GM19467 (cell line): Measurements from ENCODE around the gene SRPK2.

Experiments used
- ATAC-seq: cut with Tn5 transposase; IDR thresholded peaks from one replicate; pipeline ENCODE4 v1.9.1; 2021; ENCODE audit warnings: mild to moderate bottlenecking, moderate library complexity; ENCODE audit not compliant: unreplicated experiment

The SRPK2 gene

GRCh38 chr7:105107458-105107857, 281.3 kb downstream of the SRPK2 start:
- no peak for ATAC-seq

DNA sequence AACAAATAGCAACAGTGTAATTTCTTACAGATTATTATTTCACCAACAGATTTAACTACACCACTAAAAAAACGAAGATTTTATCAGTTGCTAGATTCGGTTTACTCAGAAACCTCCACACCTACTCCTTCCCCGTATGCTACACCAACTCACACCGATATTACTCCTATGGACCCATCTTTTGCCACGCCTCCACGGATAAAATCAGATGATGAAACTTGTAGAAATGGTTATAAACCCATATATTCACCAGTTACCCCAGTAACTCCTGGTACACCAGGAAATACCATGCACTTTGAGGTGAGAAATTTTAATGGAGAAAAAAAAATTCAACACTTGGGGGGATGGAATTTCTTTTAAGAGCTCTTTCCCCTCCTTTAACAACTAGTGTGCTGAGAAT, 282.2 kb downstream of the SRPK2 start:
- ATAC-seq, result no peak

GRCh38 chr7:105105579-105105978, 283.1 kb downstream of the SRPK2 start:
- ATAC-seq, result no peak

DNA sequence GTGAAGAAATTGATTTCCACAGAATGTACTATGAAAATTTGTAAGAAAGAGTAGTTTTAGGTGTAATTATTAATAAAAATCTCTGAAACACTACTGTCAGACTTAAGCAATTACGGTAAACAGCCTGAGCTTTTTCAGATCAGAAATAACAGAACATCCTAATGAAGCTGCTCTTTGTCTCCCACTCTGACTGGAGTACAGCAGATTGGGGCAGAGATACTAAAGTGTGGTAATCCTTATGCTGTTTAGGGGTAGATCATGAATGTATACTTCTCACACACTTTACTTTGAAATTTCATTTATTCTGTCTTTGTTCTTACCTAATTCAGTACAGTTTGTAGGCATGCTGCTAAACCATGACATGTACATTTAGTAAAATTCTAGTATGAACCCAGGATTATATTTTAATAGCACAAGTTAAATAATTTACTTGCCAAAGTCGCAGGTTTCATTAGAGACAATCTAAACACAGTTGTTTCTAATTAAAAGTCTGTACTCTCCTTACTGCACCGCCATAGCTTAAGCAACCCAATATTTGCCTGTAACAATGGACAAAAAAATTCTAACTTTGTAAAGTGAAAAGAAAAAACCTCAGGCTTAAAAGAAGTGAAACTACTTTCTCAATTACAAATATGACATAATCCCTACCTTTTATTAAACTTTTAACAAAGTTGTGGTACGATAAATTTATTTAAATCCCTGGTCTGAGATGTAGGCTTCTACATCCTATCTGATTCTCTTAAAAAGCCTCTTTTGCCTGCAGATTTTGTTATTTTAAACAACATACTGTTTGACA, 286.0 kb downstream of the SRPK2 start:
- ATAC-seq, result no peak

DNA sequence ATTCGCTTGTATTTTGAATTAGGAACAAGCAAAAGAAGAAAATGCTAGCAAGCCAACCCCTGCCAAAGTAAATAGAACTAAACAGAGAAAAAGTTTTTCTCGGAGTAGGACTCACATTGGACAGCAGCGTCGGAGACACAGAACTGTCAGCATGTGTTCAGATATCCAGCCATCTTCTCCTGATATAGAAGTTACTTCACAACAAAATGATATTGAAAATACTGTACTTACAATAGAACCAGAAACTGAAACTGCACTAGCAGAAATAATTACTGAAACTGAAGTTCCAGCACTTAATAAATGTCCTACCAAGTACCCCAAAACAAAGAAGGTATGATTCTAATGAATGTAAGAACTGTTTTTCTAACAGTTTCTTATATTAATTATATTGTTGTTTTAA, 286.9 kb downstream of the SRPK2 start:
- no peak for ATAC-seq

- peak; percentile 58 for ATAC-seq
These were observed 289.7 kb downstream of the SRPK2 start for GRCh38 chr7:105098863-105099515.

- no peak for ATAC-seq
These were observed 291.1 kb downstream of the SRPK2 start for GRCh38 chr7:105097619-105098018.

- ATAC-seq, result no peak
These were observed 292.4 kb downstream of the SRPK2 start for GRCh38 chr7:105096306-105096705.

DNA sequence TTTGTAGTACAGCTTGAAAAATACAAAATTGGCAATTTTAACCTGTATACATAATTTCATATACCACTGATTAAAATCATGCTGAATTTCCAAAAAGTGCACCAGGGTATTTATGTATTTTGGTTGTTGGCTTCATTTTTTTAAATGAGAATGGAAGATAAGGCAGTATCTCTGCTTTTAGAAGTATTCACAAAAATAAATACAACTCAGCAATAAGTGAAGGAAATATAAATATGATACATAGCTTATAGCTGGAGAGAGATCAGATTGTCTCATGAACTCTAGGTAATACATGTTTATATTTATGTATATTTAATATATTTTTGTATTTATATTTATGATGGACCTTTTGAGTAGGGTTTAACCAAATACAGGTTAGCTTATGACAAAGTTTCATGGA, 293.8 kb downstream of the SRPK2 start:
- ATAC-seq, result no peak

DNA sequence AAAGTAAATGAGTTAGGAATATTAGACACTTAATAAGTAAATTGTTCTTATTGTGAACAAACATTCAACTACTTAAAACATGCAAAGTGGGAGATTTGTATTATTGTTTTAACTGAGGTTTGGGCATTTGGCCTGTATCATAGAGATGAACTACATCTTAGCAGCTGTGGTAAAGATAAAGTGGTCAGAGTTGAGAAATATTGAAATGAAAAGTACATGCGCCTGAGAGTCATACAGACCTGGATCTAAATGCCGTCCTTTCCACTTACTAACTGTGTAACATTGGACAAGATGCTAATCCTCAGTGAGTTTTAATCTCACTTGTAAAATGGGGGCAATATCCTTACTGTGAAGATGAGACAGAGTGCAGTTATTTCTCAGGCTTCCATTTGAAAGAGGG, 300.3 kb downstream of the SRPK2 start:
- no peak for ATAC-seq

GRCh38 chr7:105087981-105088380, 300.7 kb downstream of the SRPK2 start:
- no peak for ATAC-seq

- ATAC-seq, result no peak
These were observed 301.9 kb downstream of the SRPK2 start for GRCh38 chr7:105086850-105087249.

GRCh38 chr7:105084581-105084980, 304.1 kb downstream of the SRPK2 start:
- no peak for ATAC-seq

GRCh38 chr7:105079348-105079747, 309.4 kb downstream of the SRPK2 start:
- no peak for ATAC-seq

- ATAC-seq, result no peak
These were observed 315.6 kb downstream of the SRPK2 start for GRCh38 chr7:105073143-105073542.

GRCh38 chr7:105068886-105069285, 319.8 kb downstream of the SRPK2 start:
- no peak for ATAC-seq

DNA sequence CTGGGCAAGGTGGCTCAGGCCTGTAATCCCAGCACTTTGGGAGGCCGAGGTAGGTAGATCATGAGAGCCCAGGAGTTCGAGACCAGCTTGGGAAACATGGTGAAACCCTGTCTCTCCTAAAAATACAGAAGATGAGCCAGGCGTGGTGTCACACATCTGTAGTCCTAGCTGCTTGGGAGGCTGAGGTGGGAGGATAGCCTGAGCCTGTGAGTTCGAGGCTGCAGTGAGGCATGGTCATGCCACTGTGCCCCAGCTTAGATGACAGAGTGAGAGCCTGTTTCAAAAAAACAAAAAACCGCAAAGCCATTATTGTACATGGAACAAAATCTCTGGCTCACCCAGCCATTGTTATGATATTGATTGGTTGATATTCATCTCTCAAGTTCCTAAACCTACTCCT, 321.0 kb downstream of the SRPK2 start:
- no peak for ATAC-seq
